ENCODE results near the gene WDR47. TPM values are rescaled to one million over a fixed set of nuclear protein-coding genes. Genes with fewer than 3 reads are reported as not detected.

Gene WDR47
- total and polyA plus RNA-seq, 2 of the 8 experiments (the other 6 are each of a cell fraction or from before 2014, with no cell fraction given), result 1.9 to 6.7 TPM

DNA sequence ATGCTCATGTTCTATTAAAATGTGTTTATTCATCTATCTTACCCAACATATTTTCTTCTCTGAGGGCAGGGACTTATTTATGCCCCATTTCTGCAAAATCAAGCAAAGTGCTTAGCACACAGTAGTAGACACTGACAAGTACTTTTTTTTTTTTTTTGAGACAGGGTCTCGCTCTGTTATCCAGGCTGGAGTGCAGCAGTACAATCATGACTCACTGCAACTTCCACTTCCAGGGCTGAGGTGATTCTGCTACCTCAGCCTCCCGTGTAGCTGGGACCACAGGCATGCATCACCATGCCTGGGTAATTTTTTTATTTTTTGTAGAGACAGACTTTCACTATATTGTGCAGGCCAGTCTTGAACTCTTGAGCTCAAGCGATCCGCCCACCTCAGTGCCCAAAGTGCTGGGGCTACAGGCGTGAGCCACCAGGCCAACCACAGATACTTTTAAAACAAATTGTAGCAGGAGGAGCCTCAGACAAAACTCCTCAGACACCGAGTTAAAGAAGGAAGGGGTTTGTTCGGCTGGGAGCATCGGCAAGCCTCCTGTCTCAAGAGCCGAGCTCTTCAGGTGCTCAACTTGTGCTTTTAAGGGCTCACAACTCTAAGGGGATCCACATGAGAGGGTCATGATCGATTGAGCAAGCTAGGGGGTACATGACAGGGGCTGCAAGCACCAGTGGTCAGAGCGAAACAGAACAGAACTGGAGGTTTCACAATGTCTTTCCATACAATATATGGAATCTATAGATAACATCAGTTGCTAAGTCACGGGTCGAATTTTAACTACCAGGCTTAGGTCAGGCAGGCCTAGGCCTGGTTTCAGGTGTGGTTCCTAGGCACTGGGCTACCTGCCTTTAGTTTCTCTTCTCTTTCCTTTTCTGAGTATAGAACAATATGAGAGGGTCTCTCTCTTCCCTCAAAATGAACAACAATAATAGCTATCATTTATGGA is 42.9 kb upstream of the WDR47 start (continued):
- TF ChIP-seq ZNF274 (IDR thresholded peaks at IDR 0.05; ENCODE audit: borderline replicate concordance, extremely low read depth, low read length) (no peak), SP4 (IDR thresholded peaks at IDR 0.05; ENCODE audit: low read length) (no peak), GTF2F1 (IDR thresholded peaks at IDR 0.05; ENCODE audit: borderline replicate concordance, low read depth, low read length) (no peak), SUZ12 (IDR thresholded peaks at IDR 0.05; ENCODE audit: low read length) (no peak), SRF (IDR thresholded peaks at IDR 0.05; ENCODE audit: low read depth, low read length) (no peak), POLR2A (IDR thresholded peaks at IDR 0.05; ENCODE audit: control extremely low read depth in 1 of 2, low read depth in 2 of 2, low read length in 2 of 2) (no peak), FOSL1 (IDR thresholded peaks at IDR 0.05; ENCODE audit: insufficient read depth, low read depth, low read length) (no peak), SP2 (IDR thresholded peaks at IDR 0.05; ENCODE audit: low read length) (no peak), RXRA (IDR thresholded peaks at IDR 0.05; ENCODE audit: insufficient read depth, low read depth, low read length) (no peak)
